ENCODE results near the gene TAAR9.

The TAAR9 gene

GRCh38 chr6:132537977-132538376 lies at the start of gene TAAR9:
TSS of gene TAAR9 (plus strand) at chr6:132538277. CDS start at chr6:132538290, 13 bp downstream.
- Histone ChIP-seq H3K9ac (ENCODE audit: low read length) (no peak within 1 kb of the TSS), H3K36me3 (ENCODE audit: control insufficient read depth, insufficient read depth, low read length, severe bottlenecking) (no peaks in the 10 kb centered on the region), H3K27me3 (replicated peaks; ENCODE audit: control insufficient read depth, insufficient read depth, low read length) (peaks cover 29% of the 10 kb centered on the region), H3K9me3 (ENCODE audit: control insufficient read depth, low read length) (peaks cover 6% of the 10 kb centered on the region), H3K4me3 (ENCODE audit: low read length) (no peak within 1 kb of the TSS), H3K4me1 (ENCODE audit: control insufficient read depth, insufficient read depth, low read length) (no peaks in the 10 kb centered on the region)
- no peak for DNase-seq (ENCODE audit: low read depth)

GRCh38 chr6:132489376-132489775 lies 48.7 kb upstream of the TAAR9 start:
- no peaks in the 10 kb centered on the region for H3K9me3 ChIP-seq (ENCODE audit: control insufficient read depth, low read length)
- H3K4me1 ChIP-seq (ENCODE audit: control insufficient read depth, insufficient read depth, low read length), result peaks cover 30% of the 10 kb centered on the region
- peaks cover 14% of the 10 kb centered on the region for H3K36me3 ChIP-seq (ENCODE audit: control insufficient read depth, insufficient read depth, low read length, severe bottlenecking)
- no peak overlapping the region for H3K4me3 ChIP-seq (ENCODE audit: low read length)
- H3K27me3 ChIP-seq (replicated peaks; ENCODE audit: control insufficient read depth, insufficient read depth, low read length), result no peaks in the 10 kb centered on the region
- H3K9ac ChIP-seq (ENCODE audit: low read length), result no peak overlapping the region
- no peak for DNase-seq (ENCODE audit: low read depth)

GRCh38 chr6:132490024-132490423 lies 48.1 kb upstream of the TAAR9 start:
- Histone ChIP-seq H3K9me3 (ENCODE audit: control insufficient read depth, low read length) (no peaks in the 10 kb centered on the region), H3K4me3 (ENCODE audit: low read length) (peak overlapping the region; percentile 55), H3K4me1 (ENCODE audit: control insufficient read depth, insufficient read depth, low read length) (peaks cover 30% of the 10 kb centered on the region), H3K27me3 (replicated peaks; ENCODE audit: control insufficient read depth, insufficient read depth, low read length) (no peaks in the 10 kb centered on the region), H3K9ac (ENCODE audit: low read length) (peak overlapping the region; percentile 78), H3K36me3 (ENCODE audit: control insufficient read depth, insufficient read depth, low read length, severe bottlenecking) (peaks cover 20% of the 10 kb centered on the region)
- no peak for DNase-seq (ENCODE audit: low read depth)

- H3K4me3 ChIP-seq (ENCODE audit: low read length), result peak overlapping the region; percentile 55
- H3K9me3 ChIP-seq (ENCODE audit: control insufficient read depth, low read length), result no peaks in the 10 kb centered on the region
- no peaks in the 10 kb centered on the region for H3K27me3 ChIP-seq (replicated peaks; ENCODE audit: control insufficient read depth, insufficient read depth, low read length)
- peak overlapping the region; percentile 78 for H3K9ac ChIP-seq (ENCODE audit: low read length)
- peaks cover 20% of the 10 kb centered on the region for H3K36me3 ChIP-seq (ENCODE audit: control insufficient read depth, insufficient read depth, low read length, severe bottlenecking)
- H3K4me1 ChIP-seq (ENCODE audit: control insufficient read depth, insufficient read depth, low read length), result peaks cover 30% of the 10 kb centered on the region
- DNase-seq (ENCODE audit: low read depth), result no peak
These were observed 47.4 kb upstream of the TAAR9 start for GRCh38 chr6:132490478-132491204.

GRCh38 chr6:132491303-132491702 lies 46.8 kb upstream of the TAAR9 start:
- H3K27me3 ChIP-seq (replicated peaks; ENCODE audit: control insufficient read depth, insufficient read depth, low read length), result no peaks in the 10 kb centered on the region
- H3K9ac ChIP-seq (ENCODE audit: low read length), result peak overlapping the region; percentile 19
- peaks cover 20% of the 10 kb centered on the region for H3K36me3 ChIP-seq (ENCODE audit: control insufficient read depth, insufficient read depth, low read length, severe bottlenecking)
- H3K4me1 ChIP-seq (ENCODE audit: control insufficient read depth, insufficient read depth, low read length), result peaks cover 30% of the 10 kb centered on the region
- DNase-seq (ENCODE audit: low read depth), result peak; percentile 49
- H3K4me3 ChIP-seq (ENCODE audit: low read length), result no peak overlapping the region
- no peaks in the 10 kb centered on the region for H3K9me3 ChIP-seq (ENCODE audit: control insufficient read depth, low read length)

- H3K9me3 ChIP-seq (ENCODE audit: control insufficient read depth, low read length), result no peaks in the 10 kb centered on the region
- no peak for DNase-seq (ENCODE audit: low read depth)
- peaks cover 30% of the 10 kb centered on the region for H3K4me1 ChIP-seq (ENCODE audit: control insufficient read depth, insufficient read depth, low read length)
- H3K27me3 ChIP-seq (replicated peaks; ENCODE audit: control insufficient read depth, insufficient read depth, low read length), result no peaks in the 10 kb centered on the region
- H3K4me3 ChIP-seq (ENCODE audit: low read length), result no peak overlapping the region
- peaks cover 22% of the 10 kb centered on the region for H3K36me3 ChIP-seq (ENCODE audit: control insufficient read depth, insufficient read depth, low read length, severe bottlenecking)
- H3K9ac ChIP-seq (ENCODE audit: low read length), result no peak overlapping the region
These were observed 46.2 kb upstream of the TAAR9 start for GRCh38 chr6:132491881-132492280.

DNA sequence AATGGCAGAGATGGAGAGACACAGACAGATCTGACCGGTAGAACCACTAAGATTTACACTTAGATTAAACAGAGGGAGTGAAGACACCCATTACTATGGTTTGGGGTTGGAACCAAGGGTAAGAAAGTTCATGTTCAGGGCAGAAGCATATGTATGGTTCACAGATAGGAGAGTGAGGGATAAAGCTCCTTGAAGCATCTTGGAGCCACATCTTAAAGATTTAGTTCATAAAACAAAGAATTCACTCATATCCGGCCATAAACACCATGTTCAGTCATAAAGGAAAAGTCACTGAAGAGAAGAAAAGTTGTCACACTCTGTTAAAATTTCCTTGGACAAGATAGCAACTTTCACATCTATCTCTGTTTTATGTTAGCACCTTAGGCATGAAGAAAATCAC lies 43.1 kb upstream of the TAAR9 start:
- Histone ChIP-seq H3K9ac (ENCODE audit: low read length) (no peak overlapping the region), H3K4me1 (ENCODE audit: control insufficient read depth, insufficient read depth, low read length) (peaks cover 29% of the 10 kb centered on the region), H3K9me3 (ENCODE audit: control insufficient read depth, low read length) (no peaks in the 10 kb centered on the region), H3K27me3 (replicated peaks; ENCODE audit: control insufficient read depth, insufficient read depth, low read length) (no peaks in the 10 kb centered on the region), H3K36me3 (ENCODE audit: control insufficient read depth, insufficient read depth, low read length, severe bottlenecking) (peaks cover 47% of the 10 kb centered on the region), H3K4me3 (ENCODE audit: low read length) (no peak overlapping the region)
- no peak for DNase-seq (ENCODE audit: low read depth)

- Histone ChIP-seq H3K27me3 (replicated peaks; ENCODE audit: control insufficient read depth, insufficient read depth, low read length) (no peaks in the 10 kb centered on the region), H3K4me3 (ENCODE audit: low read length) (no peak overlapping the region), H3K4me1 (ENCODE audit: control insufficient read depth, insufficient read depth, low read length) (peaks cover 27% of the 10 kb centered on the region), H3K9ac (ENCODE audit: low read length) (no peak overlapping the region), H3K36me3 (ENCODE audit: control insufficient read depth, insufficient read depth, low read length, severe bottlenecking) (peaks cover 53% of the 10 kb centered on the region), H3K9me3 (ENCODE audit: control insufficient read depth, low read length) (no peaks in the 10 kb centered on the region)
- DNase-seq (ENCODE audit: low read depth), result peak; percentile 26
These were observed 42.4 kb upstream of the TAAR9 start for GRCh38 chr6:132495604-132496079.

DNA sequence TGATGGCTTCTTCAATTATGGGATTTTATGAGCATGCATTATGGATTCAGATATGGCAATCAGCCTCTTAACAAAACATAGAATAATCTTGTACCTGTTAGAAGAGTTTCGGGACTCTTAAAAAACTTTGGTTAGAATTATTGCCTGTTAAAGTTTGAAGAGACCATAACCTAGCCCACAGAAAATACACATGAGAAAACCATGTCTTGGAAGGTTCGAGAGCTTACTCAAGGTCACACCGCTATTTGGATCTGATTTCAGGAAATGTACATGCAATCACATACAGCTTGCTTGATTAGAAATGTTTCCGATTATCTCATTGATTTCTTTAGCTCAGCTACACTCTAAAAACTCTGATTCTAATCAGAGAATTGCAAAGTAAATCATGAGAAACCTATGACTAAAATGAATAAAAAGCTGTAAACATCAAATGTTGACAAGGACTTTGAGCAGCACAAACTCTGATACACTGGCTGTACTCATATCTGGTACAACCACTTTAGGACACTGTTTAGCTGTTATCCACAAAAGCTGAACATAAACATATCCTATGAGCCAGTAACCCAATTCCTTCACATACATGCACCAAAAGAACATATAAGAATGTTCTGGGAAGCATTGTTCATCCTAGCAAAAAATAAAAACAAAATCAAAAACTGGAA lies 41.4 kb upstream of the TAAR9 start:
- Histone ChIP-seq H3K36me3 (ENCODE audit: control insufficient read depth, insufficient read depth, low read length, severe bottlenecking) (peaks cover 63% of the 10 kb centered on the region), H3K4me1 (ENCODE audit: control insufficient read depth, insufficient read depth, low read length) (peaks cover 17% of the 10 kb centered on the region), H3K9ac (ENCODE audit: low read length) (no peak overlapping the region), H3K9me3 (ENCODE audit: control insufficient read depth, low read length) (no peaks in the 10 kb centered on the region), H3K27me3 (replicated peaks; ENCODE audit: control insufficient read depth, insufficient read depth, low read length) (no peaks in the 10 kb centered on the region), H3K4me3 (ENCODE audit: low read length) (no peak overlapping the region)
- DNase-seq (ENCODE audit: low read depth), result no peak

DNA sequence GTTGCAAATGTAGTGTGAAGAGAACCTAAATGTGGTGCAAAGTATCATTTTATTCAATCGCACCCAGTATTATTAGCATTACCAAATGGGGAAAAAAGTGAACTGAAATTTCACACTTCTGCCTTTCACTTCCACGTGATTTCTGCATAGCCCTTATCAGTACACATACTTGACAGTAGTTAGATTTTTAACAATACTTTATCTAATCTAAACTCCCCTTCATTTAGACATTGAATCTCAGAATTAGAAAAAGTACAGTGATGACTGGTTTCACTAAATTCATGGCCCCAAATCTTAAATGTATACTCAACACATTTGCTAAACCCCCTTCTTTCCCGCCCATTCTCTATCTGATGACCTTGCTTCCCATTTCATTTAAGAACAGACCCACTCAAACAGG lies 39.4 kb upstream of the TAAR9 start:
- peaks cover 12% of the 10 kb centered on the region for H3K4me1 ChIP-seq (ENCODE audit: control insufficient read depth, insufficient read depth, low read length)
- no peak overlapping the region for H3K9ac ChIP-seq (ENCODE audit: low read length)
- H3K36me3 ChIP-seq (ENCODE audit: control insufficient read depth, insufficient read depth, low read length, severe bottlenecking), result peaks cover 68% of the 10 kb centered on the region

GRCh38 chr6:132499757-132500156 lies 38.3 kb upstream of the TAAR9 start:
- Histone ChIP-seq H3K9me3 (ENCODE audit: control insufficient read depth, low read length) (no peaks in the 10 kb centered on the region), H3K36me3 (ENCODE audit: control insufficient read depth, insufficient read depth, low read length, severe bottlenecking) (peaks cover 67% of the 10 kb centered on the region), H3K27me3 (replicated peaks; ENCODE audit: control insufficient read depth, insufficient read depth, low read length) (no peaks in the 10 kb centered on the region), H3K9ac (ENCODE audit: low read length) (no peak overlapping the region), H3K4me1 (ENCODE audit: control insufficient read depth, insufficient read depth, low read length) (peaks cover 17% of the 10 kb centered on the region), H3K4me3 (ENCODE audit: low read length) (no peak overlapping the region)
- DNase-seq (ENCODE audit: low read depth), result no peak

More for the DNA sequence above, 39.4 kb upstream of the TAAR9 start:
- DNase-seq (ENCODE audit: low read depth), result no peak
- H3K9me3 ChIP-seq (ENCODE audit: control insufficient read depth, low read length), result no peaks in the 10 kb centered on the region
- H3K27me3 ChIP-seq (replicated peaks; ENCODE audit: control insufficient read depth, insufficient read depth, low read length), result no peaks in the 10 kb centered on the region
- H3K4me3 ChIP-seq (ENCODE audit: low read length), result no peak overlapping the region

All from adipocyte (in vitro differentiated cells).